Measurements from ENCODE around the gene TRIM65. TPM values are rescaled to one million over a fixed set of nuclear protein-coding genes. Genes with fewer than 3 reads are reported as not detected.

Gene TRIM65
- total and polyA plus RNA-seq, 2 of the 13 experiments (the other 11 are each of a cell fraction or from before 2014, with no cell fraction given): 10.3 to 22.4 TPM

GRCh38 chr17:75940727-75941441, 44.1 kb upstream of the TRIM65 start, which contains the start of gene FBF1 (continued):
- TF ChIP-seq SALL1 (CRISPR knock-in tag; IDR thresholded peaks at IDR 0.05): peak; percentile 92
- TF ChIP-seq, protein P1, sequence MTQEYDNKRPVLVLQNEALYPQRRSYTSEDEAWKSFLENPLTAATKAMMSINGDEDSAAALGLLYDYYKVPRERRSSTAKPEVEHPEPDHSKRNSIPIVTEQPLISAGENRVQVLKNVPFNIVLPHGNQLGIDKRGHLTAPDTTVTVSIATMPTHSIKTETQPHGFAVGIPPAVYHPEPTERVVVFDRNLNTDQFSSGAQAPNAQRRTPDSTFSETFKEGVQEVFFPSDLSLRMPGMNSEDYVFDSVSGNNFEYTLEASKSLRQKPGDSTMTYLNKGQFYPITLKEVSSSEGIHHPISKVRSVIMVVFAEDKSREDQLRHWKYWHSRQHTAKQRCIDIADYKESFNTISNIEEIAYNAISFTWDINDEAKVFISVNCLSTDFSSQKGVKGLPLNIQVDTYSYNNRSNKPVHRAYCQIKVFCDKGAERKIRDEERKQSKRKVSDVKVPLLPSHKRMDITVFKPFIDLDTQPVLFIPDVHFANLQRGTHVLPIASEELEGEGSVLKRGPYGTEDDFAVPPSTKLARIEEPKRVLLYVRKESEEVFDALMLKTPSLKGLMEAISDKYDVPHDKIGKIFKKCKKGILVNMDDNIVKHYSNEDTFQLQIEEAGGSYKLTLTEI (CRISPR knock-in tag; conservative IDR thresholded peaks at IDR 0.05): no peak
- TF ChIP-seq ZNF720 (CRISPR knock-in tag; IDR thresholded peaks at IDR 0.05): no peak
- TF ChIP-seq, protein P2, sequence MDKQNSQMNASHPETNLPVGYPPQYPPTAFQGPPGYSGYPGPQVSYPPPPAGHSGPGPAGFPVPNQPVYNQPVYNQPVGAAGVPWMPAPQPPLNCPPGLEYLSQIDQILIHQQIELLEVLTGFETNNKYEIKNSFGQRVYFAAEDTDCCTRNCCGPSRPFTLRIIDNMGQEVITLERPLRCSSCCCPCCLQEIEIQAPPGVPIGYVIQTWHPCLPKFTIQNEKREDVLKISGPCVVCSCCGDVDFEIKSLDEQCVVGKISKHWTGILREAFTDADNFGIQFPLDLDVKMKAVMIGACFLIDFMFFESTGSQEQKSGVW (CRISPR knock-in tag; IDR thresholded peaks at IDR 0.05; ENCODE audit: borderline replicate concordance): no peak
- TF ChIP-seq ZNF598 (CRISPR knock-in tag; IDR thresholded peaks at IDR 0.05; ENCODE audit: borderline replicate concordance): peak; percentile 92; the same call in 1 of the 2 replicates
- TF ChIP-seq HNRNPL (IDR thresholded peaks at IDR 0.05; ENCODE audit: low read depth, low read length): peak; percentile 81
- TF ChIP-seq SIN3B (IDR thresholded peaks at IDR 0.05; ENCODE audit: low read length): peak; percentile 91
- TF ChIP-seq ZNF12 (CRISPR knock-in tag; IDR thresholded peaks at IDR 0.05): no peak
- peak; percentile 87 for TF ChIP-seq KLF6 (CRISPR knock-in tag; IDR thresholded peaks at IDR 0.05)
- no peak for TF ChIP-seq SMAD9 (CRISPR knock-in tag; IDR thresholded peaks at IDR 0.05)
- 0 out of 2 replicates have a peak, but pooled peaks have one; percentile 80 for TF ChIP-seq ZBTB42 (CRISPR knock-in tag; IDR thresholded peaks at IDR 0.05)
- TF ChIP-seq NFE2L1 (CRISPR knock-in tag; IDR thresholded peaks at IDR 0.05; ENCODE audit: borderline replicate concordance): 0 out of 2 replicates have a peak, but pooled peaks have one; percentile 12
- TF ChIP-seq ZFAT (CRISPR knock-in tag; conservative IDR thresholded peaks at IDR 0.05): 0 out of 2 replicates have a peak, but pooled peaks have one; percentile 26
- TF ChIP-seq DRAP1 (CRISPR knock-in tag; IDR thresholded peaks at IDR 0.05): peak; percentile 68
- TF ChIP-seq ZFX (CRISPR knock-in tag; IDR thresholded peaks at IDR 0.05; ENCODE audit: low read depth): peak; percentile 91
- peak; percentile 83; the same call in 1 of the 2 replicates for TF ChIP-seq ZNF451 (CRISPR knock-in tag; IDR thresholded peaks at IDR 0.05)
- TF ChIP-seq ZNF605 (CRISPR knock-in tag; IDR thresholded peaks at IDR 0.05): peak; percentile 97
- peak; percentile 84; the same call in 1 of the 2 replicates for TF ChIP-seq MEF2D (CRISPR knock-in tag; IDR thresholded peaks at IDR 0.05)
- TF ChIP-seq, protein P3, sequence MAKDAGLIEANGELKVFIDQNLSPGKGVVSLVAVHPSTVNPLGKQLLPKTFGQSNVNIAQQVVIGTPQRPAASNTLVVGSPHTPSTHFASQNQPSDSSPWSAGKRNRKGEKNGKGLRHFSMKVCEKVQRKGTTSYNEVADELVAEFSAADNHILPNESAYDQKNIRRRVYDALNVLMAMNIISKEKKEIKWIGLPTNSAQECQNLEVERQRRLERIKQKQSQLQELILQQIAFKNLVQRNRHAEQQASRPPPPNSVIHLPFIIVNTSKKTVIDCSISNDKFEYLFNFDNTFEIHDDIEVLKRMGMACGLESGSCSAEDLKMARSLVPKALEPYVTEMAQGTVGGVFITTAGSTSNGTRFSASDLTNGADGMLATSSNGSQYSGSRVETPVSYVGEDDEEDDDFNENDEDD (CRISPR knock-in tag; IDR thresholded peaks at IDR 0.05; ENCODE audit: borderline replicate concordance): peak; percentile 97
- TF ChIP-seq PAF1 (CRISPR knock-in tag; IDR thresholded peaks at IDR 0.05): peak; percentile 96
- peak; percentile 79; the same call in 1 of the 2 replicates for TF ChIP-seq MEIS1 (CRISPR knock-in tag; IDR thresholded peaks at IDR 0.05; ENCODE audit: borderline replicate concordance)
- TF ChIP-seq ZNF792 (CRISPR knock-in tag; IDR thresholded peaks at IDR 0.05): peak; percentile 82
- peak; percentile 70 for TF ChIP-seq SRSF1 (optimal IDR thresholded peaks at IDR 0.05; ENCODE audit: low read depth, low read length)
- TF ChIP-seq PCBP2 (optimal IDR thresholded peaks at IDR 0.05; ENCODE audit: low read depth, low read length, poor library complexity, severe bottlenecking): no peak
- TF ChIP-seq, protein P4, sequence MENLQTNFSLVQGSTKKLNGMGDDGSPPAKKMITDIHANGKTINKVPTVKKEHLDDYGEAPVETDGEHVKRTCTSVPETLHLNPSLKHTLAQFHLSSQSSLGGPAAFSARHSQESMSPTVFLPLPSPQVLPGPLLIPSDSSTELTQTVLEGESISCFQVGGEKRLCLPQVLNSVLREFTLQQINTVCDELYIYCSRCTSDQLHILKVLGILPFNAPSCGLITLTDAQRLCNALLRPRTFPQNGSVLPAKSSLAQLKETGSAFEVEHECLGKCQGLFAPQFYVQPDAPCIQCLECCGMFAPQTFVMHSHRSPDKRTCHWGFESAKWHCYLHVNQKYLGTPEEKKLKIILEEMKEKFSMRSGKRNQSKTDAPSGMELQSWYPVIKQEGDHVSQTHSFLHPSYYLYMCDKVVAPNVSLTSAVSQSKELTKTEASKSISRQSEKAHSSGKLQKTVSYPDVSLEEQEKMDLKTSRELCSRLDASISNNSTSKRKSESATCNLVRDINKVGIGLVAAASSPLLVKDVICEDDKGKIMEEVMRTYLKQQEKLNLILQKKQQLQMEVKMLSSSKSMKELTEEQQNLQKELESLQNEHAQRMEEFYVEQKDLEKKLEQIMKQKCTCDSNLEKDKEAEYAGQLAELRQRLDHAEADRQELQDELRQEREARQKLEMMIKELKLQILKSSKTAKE (CRISPR knock-in tag; IDR thresholded peaks at IDR 0.05; ENCODE audit: borderline replicate concordance): peak; percentile 78

Measured in HepG2 (cell line).